Activated T-helper 1 cell treated with anti-CD3 and anti-CD28 coated beads, Interleukin-12 subunit alpha, Interleukin-12 subunit beta, Interleukin-2, Interleukin-4 antibody, amounts not matched to agents 30 ng/mL and 10 ng/mL and 1 ng/mL, durations not matched to agents 14 hours and 24 hours and 36 hours (primary cell): ENCODE measurements around the gene HOTAIR. TPM values are rescaled to one million over a fixed set of nuclear protein-coding genes. Genes with fewer than 3 reads are reported as not detected.

Source experiments
- DNase-seq: peaks from one replicate; pipeline ENCODE4 v3.0.0; 2021; ENCODE audit warnings: low spot score
- H3K27ac Mint-ChIP-seq: one replicate; pipeline ENCODE4 v1.8.0; 2021; ENCODE audit warnings: mild to moderate bottlenecking, mixed read lengths
- H3K27me3 Mint-ChIP-seq: one replicate; pipeline ENCODE4 v1.8.0; 2022; ENCODE audit warnings: mild to moderate bottlenecking, moderate library complexity, mixed read lengths; ENCODE audit not compliant: insufficient read depth
- H3K36me3 Mint-ChIP-seq: one replicate; pipeline ENCODE4 v1.8.0; 2021; ENCODE audit warnings: low read depth, mixed read lengths
- H3K4me1 Mint-ChIP-seq: one replicate; pipeline ENCODE4 v1.8.0; 2021; ENCODE audit warnings: low read depth, mixed read lengths
- H3K4me3 Mint-ChIP-seq: one replicate; pipeline ENCODE4 v1.8.0; 2021; ENCODE audit warnings: mild to moderate bottlenecking, moderate library complexity, mixed read lengths
- H3K9me3 Mint-ChIP-seq: one replicate; pipeline ENCODE4 v1.8.0; 2021; ENCODE audit warnings: mixed read lengths
- intact Hi-C: fragments of 100-400 bp; cut with micrococcal nuclease; formaldehyde crosslinking; loops from one replicate; pipeline ENCODE4 v1.15.1; 2024
- total RNA-seq: library from RNA; stranded (reverse); gene quantifications from 2 replicates; pipeline ENCODE4 v1.2.3, GENCODE V29; 2022

The HOTAIR gene
- total RNA-seq, 1 donor from 2014 or later: not detected

DNA sequence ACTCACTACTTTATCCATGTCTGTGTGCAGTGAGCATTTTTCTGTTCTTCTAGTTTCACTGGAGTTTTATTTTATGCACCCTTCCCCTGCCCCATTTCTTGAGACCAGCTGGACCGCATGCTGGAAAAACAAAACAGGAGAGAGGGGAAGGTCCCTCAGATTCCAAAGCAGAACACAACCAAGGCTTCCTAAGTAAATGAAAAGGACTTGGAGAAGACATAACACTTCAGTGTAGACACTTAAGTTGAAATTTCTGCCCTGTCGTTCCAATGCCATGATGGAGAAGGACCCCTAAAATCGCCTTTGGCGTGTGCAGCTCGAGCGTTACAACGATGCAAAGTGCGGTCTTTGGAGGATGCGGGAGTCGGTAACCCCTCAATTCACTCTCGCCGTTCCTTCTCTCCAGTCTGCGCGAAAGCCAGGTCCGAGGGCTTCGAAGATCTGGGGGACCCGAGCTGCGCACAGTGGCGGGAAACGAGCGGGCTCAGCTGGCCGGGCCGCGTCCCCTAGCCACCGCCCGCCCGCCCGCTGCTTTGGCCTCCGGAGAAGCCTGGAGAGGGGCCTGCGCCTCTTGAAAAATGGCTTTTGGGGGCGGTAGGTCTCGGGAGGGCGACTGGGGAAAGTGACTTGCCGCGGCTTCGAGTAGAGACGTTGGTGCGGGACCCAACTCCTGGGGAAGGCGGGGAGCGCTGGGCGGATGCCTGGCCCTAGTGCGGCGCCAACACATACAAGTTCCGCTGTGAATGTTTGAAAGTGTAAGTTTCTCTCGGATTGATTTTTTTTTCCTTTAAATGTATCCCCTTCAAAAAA lies 47.3 kb downstream of the HOTAIR start:
- no peaks in the 10 kb centered on the region for H3K4me1 Mint-ChIP-seq
- H3K4me3 Mint-ChIP-seq: no peak overlapping the region
- peaks cover 90% of the 10 kb centered on the region for H3K27me3 Mint-ChIP-seq
- intact Hi-C loops: no loop called here
- no peaks in the 10 kb centered on the region for H3K36me3 Mint-ChIP-seq
- no peak overlapping the region for H3K27ac Mint-ChIP-seq
- H3K9me3 Mint-ChIP-seq: no peaks in the 10 kb centered on the region
- DNase-seq: no peak

DNA sequence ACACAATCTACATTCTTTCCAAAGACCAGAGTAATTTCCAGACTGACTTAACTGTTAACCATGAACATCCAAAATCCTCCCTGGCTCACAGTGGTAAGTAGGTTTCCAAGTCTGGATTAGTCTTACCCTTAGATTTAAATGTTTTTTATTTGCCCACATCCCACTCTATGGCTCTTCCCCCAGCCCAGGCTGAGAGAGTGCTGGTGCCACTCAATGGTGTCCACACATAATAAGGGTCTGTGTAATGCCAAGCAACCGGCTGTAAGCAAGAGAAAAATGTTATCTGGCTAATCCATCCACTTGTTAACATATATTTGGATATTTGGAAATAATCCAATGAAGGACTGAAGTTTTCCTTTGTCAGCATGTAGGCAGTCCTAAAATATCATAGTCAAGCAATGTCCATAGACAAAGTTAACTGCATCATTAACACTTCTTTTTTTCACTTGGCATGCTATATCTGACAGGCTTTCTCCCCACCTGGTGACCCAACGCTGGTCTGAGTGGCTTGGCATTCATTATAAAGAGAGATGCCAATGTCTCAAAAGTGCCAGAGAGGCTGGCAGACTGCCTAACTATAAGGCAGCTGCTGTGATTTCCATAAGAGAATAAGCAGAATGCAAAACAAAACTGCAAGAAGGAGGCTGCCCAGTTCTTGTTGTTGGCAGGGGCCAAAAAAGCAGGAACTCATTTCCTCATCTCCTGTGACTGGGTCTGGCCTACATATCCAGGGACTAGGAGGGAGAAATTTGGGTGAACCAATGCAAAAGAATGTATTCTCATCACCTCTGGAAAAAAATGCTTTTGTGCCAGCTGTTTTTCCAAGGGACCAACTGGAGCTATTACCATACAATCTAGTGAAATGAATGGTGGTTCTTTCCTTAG lies 50.0 kb downstream of the HOTAIR start:
- Mint-ChIP-seq H3K36me3 (no peaks in the 10 kb centered on the region), H3K9me3 (no peaks in the 10 kb centered on the region), H3K4me3 (no peak overlapping the region), H3K27me3 (peaks cover 85% of the 10 kb centered on the region), H3K4me1 (no peaks in the 10 kb centered on the region), H3K27ac (no peak overlapping the region)
- intact Hi-C loops: no loop called here
- DNase-seq: no peak

DNA sequence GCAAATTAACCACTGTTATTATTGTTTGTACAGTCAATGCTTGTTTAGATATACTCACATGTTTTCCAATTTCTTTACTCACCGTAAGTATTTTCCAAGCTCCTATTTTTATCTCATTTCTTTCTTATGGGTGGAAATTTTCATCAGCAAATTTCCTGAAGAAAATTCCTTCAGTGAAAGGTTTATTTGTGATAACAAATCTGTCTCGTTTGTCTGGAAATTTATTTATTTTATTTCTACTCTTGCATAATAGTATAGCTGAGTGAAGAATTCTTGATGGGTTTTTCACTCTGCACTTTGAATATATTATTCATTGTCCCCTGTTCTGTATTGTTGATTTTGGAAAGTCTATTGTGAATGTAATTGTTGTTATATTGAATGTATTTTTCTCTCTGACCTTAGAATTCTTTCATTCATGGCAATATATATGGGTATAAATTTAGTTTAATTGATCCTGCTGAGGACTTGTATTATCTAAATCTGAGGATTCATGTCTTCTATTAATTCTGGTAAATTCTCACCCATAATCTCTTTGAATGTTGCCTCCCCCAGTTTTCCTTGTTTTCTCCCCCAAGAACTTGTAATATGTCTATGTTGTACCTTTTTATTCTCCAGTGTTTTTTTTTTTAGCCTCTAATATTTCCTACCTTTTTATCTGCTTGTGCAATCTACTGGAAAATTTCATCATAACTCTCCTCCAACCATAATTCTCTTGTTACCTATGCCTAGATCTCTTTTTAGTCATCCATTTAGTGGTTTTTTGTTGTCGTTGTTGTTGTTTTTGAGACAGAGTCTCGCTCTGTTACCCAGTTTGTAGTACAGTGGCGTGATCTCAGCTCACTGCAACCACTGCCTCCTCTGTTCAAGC lies 57.7 kb downstream of the HOTAIR start:
- no peak overlapping the region for H3K27ac Mint-ChIP-seq
- no peaks in the 10 kb centered on the region for H3K9me3 Mint-ChIP-seq
- H3K36me3 Mint-ChIP-seq: no peaks in the 10 kb centered on the region
- peaks cover 56% of the 10 kb centered on the region for H3K27me3 Mint-ChIP-seq
- no peak overlapping the region for H3K4me3 Mint-ChIP-seq
- intact Hi-C loops: no loop called here
- no peaks in the 10 kb centered on the region for H3K4me1 Mint-ChIP-seq
- no peak for DNase-seq

Other genes with a start within 250 kb of the HOTAIR start
- 17.4 and 19.2 TPM in 2 replicates for gene CALCOCO1, start 247.5 kb downstream of the HOTAIR start, total RNA-seq
- gene CISTR, start 223.0 kb downstream of the HOTAIR start, total RNA-seq: not detected in 2 replicates
- not detected in 2 replicates for gene HOXC13, start 36.1 kb downstream of the HOTAIR start, total RNA-seq
- not detected in 2 replicates for gene HOXC12, start 20.1 kb downstream of the HOTAIR start, total RNA-seq
- gene HOXC11, start 1.8 kb downstream of the HOTAIR start, total RNA-seq: not detected in 2 replicates
- not detected in 2 replicates for gene HOXC10, start 10.2 kb upstream of the HOTAIR start, total RNA-seq
- gene HOXC9, start 25.2 kb upstream of the HOTAIR start, total RNA-seq: not detected in 2 replicates
- not detected in 2 replicates for gene HOXC8, start 34.0 kb upstream of the HOTAIR start, total RNA-seq
- gene HOXC6, start 53.5 kb upstream of the HOTAIR start, total RNA-seq: not detected in 2 replicates
- not detected in 2 replicates for gene HOXC5, start 58.1 kb upstream of the HOTAIR start, total RNA-seq
- not detected in 2 replicates for gene HOXC4, start 78.9 kb upstream of the HOTAIR start, total RNA-seq
- 28.6 and 29.6 TPM in 2 replicates for gene SMUG1, start 214.0 kb upstream of the HOTAIR start, total RNA-seq